IPS-18c (cell line): ENCODE results near the gene POLR2A.

Experiments
- H3K4me3 ChIP-seq: 2 replicates; pipeline ENCODE4 v1.7.0; 2013; ENCODE audit warnings: low read depth, mild to moderate bottlenecking, low read length, moderate library complexity; ENCODE audit not compliant: insufficient read depth
- H3K9me3 ChIP-seq: one replicate; pipeline ENCODE4 v1.6.1; 2013; ENCODE audit warnings: mild to moderate bottlenecking, low read length, moderate library complexity; ENCODE audit not compliant: control insufficient read depth, insufficient read depth

POLR2A gene

GRCh38 chr17:7491583-7491982, 7.4 kb downstream of the POLR2A start:
- H3K4me3 ChIP-seq, result no peak overlapping the region
- H3K9me3 ChIP-seq, result no peaks in the 10 kb centered on the region

- no peak overlapping the region for H3K4me3 ChIP-seq
- H3K9me3 ChIP-seq, result no peaks in the 10 kb centered on the region
Observed at GRCh38 chr17:7493941-7494340, 9.8 kb downstream of the POLR2A start.

GRCh38 chr17:7495906-7496434, 11.8 kb downstream of the POLR2A start:
- Histone ChIP-seq H3K4me3 (no peak overlapping the region), H3K9me3 (no peaks in the 10 kb centered on the region)

GRCh38 chr17:7496470-7497183, 12.5 kb downstream of the POLR2A start:
- Histone ChIP-seq H3K9me3 (no peaks in the 10 kb centered on the region), H3K4me3 (no peak overlapping the region)

GRCh38 chr17:7497228-7497627, 13.1 kb downstream of the POLR2A start:
- Histone ChIP-seq H3K4me3 (no peak overlapping the region), H3K9me3 (no peaks in the 10 kb centered on the region)

GRCh38 chr17:7497636-7498035, 13.5 kb downstream of the POLR2A start:
- Histone ChIP-seq H3K4me3 (no peak overlapping the region), H3K9me3 (no peaks in the 10 kb centered on the region)

GRCh38 chr17:7499161-7499560, 15.0 kb downstream of the POLR2A start:
- no peaks in the 10 kb centered on the region for H3K9me3 ChIP-seq
- H3K4me3 ChIP-seq, result no peak overlapping the region

GRCh38 chr17:7501729-7502128, 17.6 kb downstream of the POLR2A start:
- Histone ChIP-seq H3K9me3 (no peaks in the 10 kb centered on the region), H3K4me3 (no peak overlapping the region)

GRCh38 chr17:7502171-7502847, 18.1 kb downstream of the POLR2A start:
- no peak overlapping the region for H3K4me3 ChIP-seq
- H3K9me3 ChIP-seq, result no peaks in the 10 kb centered on the region

GRCh38 chr17:7502987-7503386, 18.8 kb downstream of the POLR2A start:
- H3K4me3 ChIP-seq, result no peak overlapping the region
- H3K9me3 ChIP-seq, result no peaks in the 10 kb centered on the region

GRCh38 chr17:7503521-7503920, 19.4 kb downstream of the POLR2A start:
- H3K4me3 ChIP-seq, result no peak overlapping the region
- no peaks in the 10 kb centered on the region for H3K9me3 ChIP-seq

- Histone ChIP-seq H3K9me3 (no peaks in the 10 kb centered on the region), H3K4me3 (no peak overlapping the region)
Observed at GRCh38 chr17:7508145-7508544, 24.0 kb downstream of the POLR2A start.

GRCh38 chr17:7508846-7509245, 24.7 kb downstream of the POLR2A start:
- H3K4me3 ChIP-seq, result no peak overlapping the region

GRCh38 chr17:7509937-7510336, 25.8 kb downstream of the POLR2A start:
- no peak overlapping the region for H3K4me3 ChIP-seq
- no peaks in the 10 kb centered on the region for H3K9me3 ChIP-seq

More at GRCh38 chr17:7508846-7509245, 24.7 kb downstream of the POLR2A start:
- H3K9me3 ChIP-seq, result no peaks in the 10 kb centered on the region

GRCh38 chr17:7511108-7511507, 26.9 kb downstream of the POLR2A start:
- Histone ChIP-seq H3K9me3 (no peaks in the 10 kb centered on the region), H3K4me3 (no peak overlapping the region)

GRCh38 chr17:7512105-7512504, 27.9 kb downstream of the POLR2A start:
- no peak overlapping the region for H3K4me3 ChIP-seq
- H3K9me3 ChIP-seq, result no peaks in the 10 kb centered on the region

- Histone ChIP-seq H3K9me3 (no peaks in the 10 kb centered on the region), H3K4me3 (no peak overlapping the region)
Observed at GRCh38 chr17:7512824-7513540, 28.8 kb downstream of the POLR2A start.
